Activated CD4-positive, alpha-beta T cell treated with anti-CD3 and anti-CD28 coated beads, Interleukin-2, amount 10 ng/mL, durations not matched to agents 7 days and 5 days (primary cell): Measurements from ENCODE around the gene TERT. TPM values are rescaled to one million over a fixed set of nuclear protein-coding genes. Genes with fewer than 3 reads are reported as not detected.

Experiments used
- CTCF ChIA-PET: fragments of 350-600 bp; sonication (Branson Sonifier 250); formaldehyde crosslinking; loops from one replicate; lab custom pipeline; 2021; ENCODE audit warnings: antibody characterized with exemption; lab: Charles Lee
- POLR2A ChIA-PET: fragments of 350-600 bp; sonication (Branson Sonifier 250); formaldehyde crosslinking; loops from one replicate; lab custom pipeline; 2021; ENCODE audit warnings: antibody characterized with exemption; lab: Charles Lee
- DNase-seq: peaks from one replicate; pipeline ENCODE4 v3.0.0-alpha.2; 2020
- H3K27ac Mint-ChIP-seq: one replicate; pipeline ENCODE4 v1.8.0; 2021; ENCODE audit warnings: mild to moderate bottlenecking, moderate library complexity, mixed read lengths
- H3K27me3 Mint-ChIP-seq: one replicate; pipeline ENCODE4 v1.8.0; 2021; ENCODE audit warnings: mixed read lengths
- H3K36me3 Mint-ChIP-seq: one replicate; pipeline ENCODE4 v1.8.0; 2021; ENCODE audit warnings: low read depth, mixed read lengths
- H3K4me1 Mint-ChIP-seq: one replicate; pipeline ENCODE4 v1.8.0; 2021; ENCODE audit warnings: mixed read lengths
- H3K4me3 Mint-ChIP-seq: one replicate; pipeline ENCODE4 v1.8.0; 2021; ENCODE audit warnings: mild to moderate bottlenecking, moderate library complexity, mixed read lengths
- H3K9me3 Mint-ChIP-seq: one replicate; pipeline ENCODE4 v1.8.0; 2021; ENCODE audit warnings: mixed read lengths
- microRNA-seq: library from miRNA; unstranded; fragments of <30 nt; microRNA quantifications from one replicate; pipeline ENCODE4 v1.2.0, GENCODE V29; 2021; ENCODE audit warnings: borderline microRNAs expressed, borderline replicate concordance
- total RNA-seq, 2 experiments: library from RNA; stranded (reverse); gene quantifications; one replicate each; pipeline ENCODE4 v1.2.3, GENCODE V29; 2021

TERT gene
- total RNA-seq, 2 experiments from 2014 or later, result 3.4 to 5.6 TPM

- no peak for DNase-seq
- Mint-ChIP-seq H3K36me3 (no peaks in the 10 kb centered on the region), H3K9me3 (peaks cover 5% of the 10 kb centered on the region), H3K4me1 (no peaks in the 10 kb centered on the region), H3K4me3 (no peak overlapping the region), H3K27me3 (peaks cover 2% of the 10 kb centered on the region), H3K27ac (no peak overlapping the region)
- ChIA-PET POLR2A (no interaction called here), CTCF (no interaction called here)
Observed at GRCh38 chr5:1207555-1207954, 87.3 kb downstream of the TERT start.

GRCh38 chr5:1206521-1207412, 88.1 kb downstream of the TERT start:
- H3K27ac Mint-ChIP-seq, result no peak overlapping the region
- H3K9me3 Mint-ChIP-seq, result no peaks in the 10 kb centered on the region
- no peaks in the 10 kb centered on the region for H3K4me1 Mint-ChIP-seq
- peaks cover 2% of the 10 kb centered on the region for H3K27me3 Mint-ChIP-seq
- CTCF ChIA-PET, result no interaction called here
- POLR2A ChIA-PET, result no interaction called here
- H3K4me3 Mint-ChIP-seq, result no peak overlapping the region
- H3K36me3 Mint-ChIP-seq, result no peaks in the 10 kb centered on the region
- no peak for DNase-seq

GRCh38 chr5:1205255-1206180, 89.3 kb downstream of the TERT start:
- DNase-seq, result no peak
- Mint-ChIP-seq H3K27me3 (peaks cover 2% of the 10 kb centered on the region), H3K27ac (no peak overlapping the region), H3K36me3 (no peaks in the 10 kb centered on the region), H3K4me3 (no peak overlapping the region), H3K9me3 (no peaks in the 10 kb centered on the region), H3K4me1 (no peaks in the 10 kb centered on the region)
- ChIA-PET CTCF (no interaction called here), POLR2A (no interaction called here)

- ChIA-PET POLR2A (no interaction called here), CTCF (no interaction called here)
- Mint-ChIP-seq H3K4me1 (no peaks in the 10 kb centered on the region), H3K36me3 (no peaks in the 10 kb centered on the region), H3K27ac (no peak overlapping the region), H3K27me3 (peaks cover 2% of the 10 kb centered on the region), H3K4me3 (no peak overlapping the region), H3K9me3 (no peaks in the 10 kb centered on the region)
- no peak for DNase-seq
Observed at GRCh38 chr5:1204693-1205242, 90.1 kb downstream of the TERT start.

- Mint-ChIP-seq H3K4me3 (no peak overlapping the region), H3K4me1 (no peaks in the 10 kb centered on the region), H3K27ac (no peak overlapping the region), H3K9me3 (no peaks in the 10 kb centered on the region), H3K27me3 (peaks cover 2% of the 10 kb centered on the region), H3K36me3 (no peaks in the 10 kb centered on the region)
- ChIA-PET POLR2A (no interaction called here), CTCF (no interaction called here)
- DNase-seq, result no peak
Observed at GRCh38 chr5:1203968-1204692, 90.7 kb downstream of the TERT start.

- H3K4me3 Mint-ChIP-seq, result no peak overlapping the region
- peaks cover 2% of the 10 kb centered on the region for H3K27me3 Mint-ChIP-seq
- no peak overlapping the region for H3K27ac Mint-ChIP-seq
Observed at GRCh38 chr5:1203311-1203967, 91.4 kb downstream of the TERT start.

More at GRCh38 chr5:1203311-1203967, 91.4 kb downstream of the TERT start:
- ChIA-PET CTCF (no interaction called here), POLR2A (no interaction called here)
- DNase-seq, result no peak
- H3K9me3 Mint-ChIP-seq, result no peaks in the 10 kb centered on the region
- H3K36me3 Mint-ChIP-seq, result no peaks in the 10 kb centered on the region
- H3K4me1 Mint-ChIP-seq, result no peaks in the 10 kb centered on the region

Small RNA genes within 50 kb of the gene (microRNA-seq; reads per million reads assigned to microRNA genes)
- 1.3 reads per million for gene MIR4457

Other genes with a start within 250 kb of the TERT start
- gene SLC12A7, start 183.0 kb downstream of the TERT start, total RNA-seq, result 100 to 1,000 TPM; 102 to 120 TPM
- not detected for gene SLC6A19, start 93.5 kb downstream of the TERT start, total RNA-seq
- not detected for gene SLC6A18, start 69.7 kb downstream of the TERT start, total RNA-seq
- gene CLPTM1L, start 50.0 kb upstream of the TERT start, total RNA-seq, result 100 to 1,000 TPM; 122 to 123 TPM
- under 1 TPM in 1 of 2 experiments, not detected in 1; 0.08 TPM for gene SLC6A3, start 150.4 kb upstream of the TERT start, total RNA-seq
- 10 to 100 TPM; 69.5 to 77.0 TPM for gene LPCAT1, start 228.9 kb upstream of the TERT start, total RNA-seq